ENCODE measurements around the gene GTF3C2. TPM values are rescaled to one million over a fixed set of nuclear protein-coding genes. Genes with fewer than 3 reads are reported as not detected.

Gene GTF3C2
- total and polyA plus RNA-seq, 2 of the 13 experiments (the other 11 are each of a cell fraction or from before 2014, with no cell fraction given) = 77.5 to 130 TPM

- TF ChIP-seq ZNF142 (CRISPR knock-in tag; IDR thresholded peaks at IDR 0.05) (no peak), ZNF878 (CRISPR knock-in tag; IDR thresholded peaks at IDR 0.05) (0 out of 2 replicates have a peak, but pooled peaks have one; percentile 26), GLMP (CRISPR knock-in tag; IDR thresholded peaks at IDR 0.05; ENCODE audit: borderline replicate concordance) (no peak), ZSCAN25 (CRISPR knock-in tag; IDR thresholded peaks at IDR 0.05) (peak; percentile 83), NFKBIZ (CRISPR knock-in tag; IDR thresholded peaks at IDR 0.05) (peak; percentile 23; the same call in 1 of the 2 replicates), GATA4 (IDR thresholded peaks at IDR 0.05; ENCODE audit: borderline replicate concordance, low read depth) (no peak), ZNF710 (CRISPR knock-in tag; IDR thresholded peaks at IDR 0.05; ENCODE audit: borderline replicate concordance) (no peak), POLR2G (IDR thresholded peaks at IDR 0.05; ENCODE audit: low read depth, low read length) (peak; percentile 72), DBP (CRISPR knock-in tag; IDR thresholded peaks at IDR 0.05; ENCODE audit: not compliant biosample characterization) (no peak), PCBP2 (optimal IDR thresholded peaks at IDR 0.05; ENCODE audit: low read depth, low read length, poor library complexity, severe bottlenecking) (no peak), ZBED4 (CRISPR knock-in tag; IDR thresholded peaks at IDR 0.05; ENCODE audit: borderline replicate concordance) (peak; percentile 74; the same call in 1 of the 2 replicates), EP300 (IDR thresholded peaks at IDR 0.05; ENCODE audit: low read depth in 2 of 2, low read length in 2 of 2) (peak; percentile 56 to 74; a peak in 3 of 4 replicates), EP300 (CRISPR knock-in tag; IDR thresholded peaks at IDR 0.05; ENCODE audit: borderline replicate concordance) (peak; percentile 66; the same call in 1 of the 2 replicates), RXRA (CRISPR knock-in tag; IDR thresholded peaks at IDR 0.05) (peak; percentile 92), ELF3 (CRISPR knock-in tag; IDR thresholded peaks at IDR 0.05) (peak; percentile 84)
Measured at GRCh38 chr2:27320958-27321543, 35.5 kb downstream of the GTF3C2 start (continued).
